GM18909 (cell line): ENCODE results near the gene LONRF2.

Experiments used
- ATAC-seq: cut with Tn5 transposase; IDR thresholded peaks from one replicate; pipeline ENCODE4 v1.9.1; 2021; ENCODE audit warnings: mild to moderate bottlenecking; ENCODE audit not compliant: unreplicated experiment, poor library complexity

Gene LONRF2

GRCh38 chr2:100302585-100302892 is 19.8 kb downstream of the LONRF2 start:
- no peak for ATAC-seq

DNA sequence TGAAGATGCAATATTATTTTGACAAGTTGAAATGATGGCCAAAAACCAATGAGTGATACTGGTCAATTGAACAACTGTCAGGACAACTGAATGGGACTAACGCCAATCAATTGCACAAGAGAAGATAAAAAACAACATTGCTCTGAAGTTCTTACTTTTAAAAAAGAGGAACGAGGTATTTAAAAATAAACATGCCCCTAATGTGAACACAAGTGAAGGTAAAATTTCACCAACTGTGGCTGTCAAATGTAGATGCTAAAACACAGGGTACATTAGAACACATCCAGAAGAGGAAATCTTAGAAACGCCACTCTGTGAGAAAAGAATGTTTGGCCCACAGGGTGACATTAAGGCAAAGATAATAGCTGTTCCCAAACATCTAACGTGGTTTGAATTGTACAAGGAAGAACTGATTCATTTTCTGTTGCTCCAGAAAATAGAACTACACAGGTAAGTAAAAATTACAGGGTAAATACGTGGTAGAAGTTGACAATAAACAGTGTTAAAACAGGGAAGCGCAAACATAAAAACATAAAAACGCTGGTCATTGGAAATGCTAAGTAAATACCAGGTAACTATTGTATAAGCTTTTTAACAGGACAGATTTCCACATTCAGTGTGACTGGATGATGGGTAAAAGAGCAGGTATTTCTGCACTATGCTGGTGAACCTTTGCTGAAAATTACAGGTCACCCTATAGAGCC is 20.3 kb downstream of the LONRF2 start:
- no peak for ATAC-seq

GRCh38 chr2:100299548-100299947 is 22.8 kb downstream of the LONRF2 start:
- no peak for ATAC-seq

GRCh38 chr2:100297511-100297910 is 24.8 kb downstream of the LONRF2 start:
- no peak for ATAC-seq

- no peak for ATAC-seq
Measured at GRCh38 chr2:100294162-100294497, 28.2 kb downstream of the LONRF2 start.

GRCh38 chr2:100293341-100294161 is 28.8 kb downstream of the LONRF2 start:
- ATAC-seq = no peak

DNA sequence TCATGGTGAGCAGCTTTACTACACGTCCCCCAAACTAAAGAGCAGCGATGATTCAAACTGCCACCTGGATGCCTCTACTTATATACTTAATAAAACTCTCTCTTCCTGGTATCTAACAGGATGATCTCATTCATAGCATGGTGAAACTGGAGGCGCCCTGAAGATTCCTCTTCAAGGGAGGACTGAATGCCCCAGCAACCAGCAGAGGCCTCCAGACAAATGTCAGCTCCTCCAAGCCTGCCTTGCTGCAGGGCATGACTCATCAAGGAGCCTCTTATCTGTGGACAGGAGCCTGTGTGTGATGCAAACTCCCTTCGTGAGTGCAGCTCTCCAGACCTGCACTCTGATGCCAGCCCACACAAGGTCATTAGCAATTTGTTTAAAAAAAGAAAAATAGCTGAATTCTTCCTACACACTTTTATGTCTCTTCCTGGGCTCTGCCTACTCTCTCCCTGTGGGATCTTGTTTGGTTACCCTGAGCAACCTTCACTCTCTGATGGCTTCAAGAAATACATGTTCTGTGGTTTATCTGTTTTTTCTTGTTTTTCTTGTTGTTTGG is 30.2 kb downstream of the LONRF2 start:
- no peak for ATAC-seq

- ATAC-seq = no peak
Measured at GRCh38 chr2:100291152-100291970, 30.9 kb downstream of the LONRF2 start.

DNA sequence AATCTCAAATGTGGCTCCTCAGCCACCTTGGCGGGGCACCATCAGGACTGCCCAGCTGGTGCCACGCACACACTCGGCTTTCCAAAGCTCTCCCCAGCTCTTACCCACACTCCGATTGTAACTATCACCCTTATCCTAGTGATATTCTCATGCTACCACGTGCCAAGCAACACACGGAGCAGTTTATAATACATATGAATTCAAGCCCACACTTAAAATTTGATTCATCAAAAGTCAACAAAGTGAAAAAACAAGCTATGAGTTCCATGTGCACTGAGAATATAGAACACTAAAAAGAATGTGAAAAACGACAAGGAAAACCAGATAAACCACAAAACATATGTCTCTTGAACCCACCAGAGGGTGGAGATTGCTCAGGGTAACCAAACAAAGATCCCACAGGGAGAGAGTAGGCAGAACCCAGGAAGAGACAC is 31.6 kb downstream of the LONRF2 start:
- ATAC-seq = no peak

- ATAC-seq = no peak
Measured at GRCh38 chr2:100289020-100289419, 33.3 kb downstream of the LONRF2 start.

DNA sequence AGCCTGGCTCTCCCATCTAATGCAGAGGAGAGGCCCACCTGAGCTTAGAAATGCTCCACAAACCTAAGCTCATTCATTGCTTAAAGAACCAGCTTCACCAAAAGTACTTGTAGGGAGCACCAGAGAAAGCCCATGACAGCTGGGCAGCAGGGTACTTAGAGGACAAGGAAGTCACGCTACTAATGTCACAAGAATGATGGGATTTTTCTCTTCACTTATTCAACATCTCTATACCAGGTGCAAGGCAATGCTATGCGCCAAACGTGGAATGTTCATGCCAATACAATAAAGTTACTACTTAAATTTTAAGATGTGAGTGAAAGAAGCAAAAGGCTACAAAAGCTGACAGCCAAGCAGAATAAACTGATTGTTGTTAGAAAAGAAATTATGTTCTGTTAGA is 36.0 kb downstream of the LONRF2 start:
- ATAC-seq = no peak

DNA sequence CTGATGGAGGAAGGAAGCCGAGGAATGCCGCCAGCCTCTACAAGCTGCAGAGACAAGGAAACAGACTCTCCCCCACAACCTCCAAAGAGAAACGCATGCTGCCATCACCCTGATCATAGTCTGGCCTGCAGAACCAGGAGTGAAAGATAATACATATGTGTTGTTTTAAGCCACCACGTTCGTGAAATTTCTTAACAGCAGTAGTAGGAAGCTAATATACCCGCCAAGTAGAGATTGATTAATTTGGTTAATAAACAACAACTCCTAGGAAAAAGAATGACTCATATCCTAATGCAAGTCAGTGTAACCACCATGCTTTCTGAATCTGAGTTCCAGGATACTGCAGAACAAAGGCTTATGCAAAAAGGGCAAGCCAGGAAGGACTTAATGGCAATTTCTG is 36.6 kb downstream of the LONRF2 start:
- no peak for ATAC-seq

DNA sequence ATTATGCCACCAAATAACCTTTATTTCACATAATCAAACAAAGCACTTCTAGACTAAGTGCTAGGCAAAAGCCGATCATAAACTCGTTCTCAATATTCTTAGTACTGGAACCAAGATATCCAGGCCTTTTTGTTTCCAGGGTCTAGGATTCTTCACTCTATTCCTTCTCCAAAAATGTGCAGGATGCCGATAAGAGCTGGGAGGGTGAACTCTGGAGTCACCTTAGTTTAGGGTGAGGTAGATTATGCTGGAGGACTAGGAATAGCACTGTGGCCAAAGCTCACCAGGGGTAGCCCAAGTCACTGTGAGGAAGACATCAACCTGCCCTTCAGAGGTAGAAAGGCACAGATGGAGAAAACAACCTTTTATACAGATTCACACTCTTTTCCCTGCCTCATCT is 37.3 kb downstream of the LONRF2 start:
- ATAC-seq = no peak

GRCh38 chr2:100283724-100284501 is 38.4 kb downstream of the LONRF2 start:
- no peak for ATAC-seq

GRCh38 chr2:100281521-100282438 is 40.5 kb downstream of the LONRF2 start:
- ATAC-seq = no peak

- no peak for ATAC-seq
Measured at GRCh38 chr2:100279586-100280534, 42.4 kb downstream of the LONRF2 start.

DNA sequence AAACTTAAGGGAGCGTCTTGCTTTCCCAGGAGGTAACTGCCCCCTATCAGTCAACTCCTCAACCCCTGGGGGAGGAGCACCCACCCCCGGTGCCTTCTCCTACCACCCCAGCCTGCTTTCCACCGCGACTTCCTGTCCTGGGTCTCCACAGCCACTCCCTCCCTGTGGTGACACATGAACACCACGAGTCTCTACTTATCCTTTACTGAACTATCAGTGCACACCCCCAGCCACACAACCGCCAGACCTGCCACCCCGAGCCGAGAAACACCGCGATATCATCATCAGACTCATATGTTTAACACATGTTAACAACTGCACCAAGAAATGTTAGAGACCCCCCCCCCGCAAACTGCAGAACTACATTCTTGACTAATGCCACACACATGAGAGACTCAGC is 43.3 kb downstream of the LONRF2 start:
- ATAC-seq = no peak

GRCh38 chr2:100278501-100278900 is 43.8 kb downstream of the LONRF2 start:
- ATAC-seq = no peak
